H9 (cell line): Measurements from ENCODE around the gene ZNRF3. TPM values are rescaled to one million over a fixed set of nuclear protein-coding genes. Genes with fewer than 3 reads are reported as not detected.

Source experiments
- DNase-seq: peaks from one replicate; pipeline ENCODE4 v3.0.0-alpha.2; 2017
- H2AFZ ChIP-seq: one replicate; pipeline ENCODE4 v1.6.1; 2013; ENCODE audit warnings: mild to moderate bottlenecking, low read length, control low read depth, moderate library complexity
- H2AK5ac ChIP-seq: 2 replicates; pipeline ENCODE4 v1.6.1; 2013; ENCODE audit warnings: low read length, control low read depth, mixed read lengths; ENCODE audit not compliant: insufficient read length
- H2BK120ac ChIP-seq: one replicate; pipeline ENCODE4 v1.6.1; 2013; ENCODE audit warnings: low read depth, mild to moderate bottlenecking, low read length, control low read depth, inconsistent platforms; ENCODE audit not compliant: poor library complexity, severe bottlenecking
- H2BK12ac ChIP-seq: 2 replicates; pipeline ENCODE4 v1.6.1; 2013; ENCODE audit warnings: low read length, control low read depth, mixed read lengths, low read depth; ENCODE audit not compliant: insufficient read length
- H2BK15ac ChIP-seq: 2 replicates; pipeline ENCODE4 v1.6.1; 2013; ENCODE audit warnings: low read depth, low read length, control low read depth
- H2BK20ac ChIP-seq: one replicate; pipeline ENCODE4 v1.6.1; 2013; ENCODE audit warnings: low read depth, mild to moderate bottlenecking, low read length, control low read depth, inconsistent platforms; ENCODE audit not compliant: poor library complexity, severe bottlenecking
- H2BK5ac ChIP-seq: 2 replicates; pipeline ENCODE4 v1.6.1; 2013; ENCODE audit warnings: low read length, control low read depth, mixed read lengths; ENCODE audit not compliant: insufficient read length
- H3K14ac ChIP-seq: 2 replicates; pipeline ENCODE4 v1.6.1; 2013; ENCODE audit warnings: low read length, control low read depth; ENCODE audit not compliant: insufficient read depth
- H3K18ac ChIP-seq: 2 replicates; pipeline ENCODE4 v1.6.1; 2013; ENCODE audit warnings: low read depth, mild to moderate bottlenecking, mixed read lengths, low read length, control low read depth; ENCODE audit not compliant: insufficient read length
- H3K23ac ChIP-seq: 2 replicates; pipeline ENCODE4 v1.6.1; 2013; ENCODE audit warnings: low read length, control low read depth, mixed read lengths, low read depth; ENCODE audit not compliant: insufficient read length
- H3K23me2 ChIP-seq: 2 replicates; pipeline ENCODE4 v1.6.1; 2013; ENCODE audit warnings: low read depth, mild to moderate bottlenecking, mixed read lengths, low read length, control low read depth; ENCODE audit not compliant: insufficient read length, poor library complexity, severe bottlenecking
- H3K27ac ChIP-seq: 2 replicates; pipeline ENCODE4 v1.5.1; 2013; ENCODE audit warnings: low read length, control low read depth, mixed read lengths, low read depth; ENCODE audit not compliant: insufficient read length
- H3K27me3 ChIP-seq: 2 replicates; pipeline ENCODE4 v1.6.1; 2013; ENCODE audit warnings: low read length, control low read depth, inconsistent platforms; ENCODE audit not compliant: insufficient read depth
- H3K4ac ChIP-seq: 2 replicates; pipeline ENCODE4 v1.6.1; 2013; ENCODE audit warnings: low read depth, mild to moderate bottlenecking, control low read depth, inconsistent platforms, low read length, moderate library complexity
- H3K4me1 ChIP-seq: 2 replicates; pipeline ENCODE4 v1.6.1; 2013; ENCODE audit warnings: low read length, control low read depth, inconsistent platforms; ENCODE audit not compliant: insufficient read depth
- H3K4me2 ChIP-seq: 2 replicates; pipeline ENCODE4 v1.6.1; 2013; ENCODE audit warnings: low read length, control low read depth, mixed read lengths; ENCODE audit not compliant: insufficient read length, insufficient read depth
- H3K56ac ChIP-seq: 2 replicates; pipeline ENCODE4 v1.6.1; 2013; ENCODE audit warnings: low read depth, mild to moderate bottlenecking, mixed read lengths, low read length, control low read depth; ENCODE audit not compliant: insufficient read length
- H3K79me1 ChIP-seq: 2 replicates; pipeline ENCODE4 v1.6.1; 2013; ENCODE audit warnings: low read depth, mild to moderate bottlenecking, moderate library complexity, low read length, control low read depth, inconsistent platforms; ENCODE audit not compliant: insufficient read depth, poor library complexity, severe bottlenecking
- H3K79me2 ChIP-seq: 2 replicates; pipeline ENCODE4 v1.6.1; 2013; ENCODE audit warnings: low read length, control low read depth, inconsistent platforms; ENCODE audit not compliant: insufficient read depth
- H3K9ac ChIP-seq: 2 replicates; pipeline ENCODE4 v1.6.1; 2013; ENCODE audit warnings: low read length, control low read depth, mixed read lengths; ENCODE audit not compliant: insufficient read length; ENCODE audit errors: extremely low read depth
- H3K9me3 ChIP-seq: one replicate; pipeline ENCODE4 v1.6.1; 2013; ENCODE audit warnings: low read depth, low read length, inconsistent platforms; ENCODE audit not compliant: control insufficient read depth
- H3T11ph ChIP-seq: one replicate; pipeline ENCODE4 v1.6.1; 2013; ENCODE audit warnings: mild to moderate bottlenecking, low read length, control low read depth, inconsistent platforms
- H4K20me1 ChIP-seq: one replicate; pipeline ENCODE4 v1.6.1; 2013; ENCODE audit not compliant: control insufficient read depth, insufficient read length, insufficient read depth
- H4K5ac ChIP-seq: 2 replicates; pipeline ENCODE4 v1.6.1; 2013; ENCODE audit warnings: low read depth, mild to moderate bottlenecking, mixed read lengths, low read length, control low read depth; ENCODE audit not compliant: insufficient read length
- H4K8ac ChIP-seq: replicated peaks from 2 replicates; pipeline ENCODE4 v1.6.1; 2013; ENCODE audit warnings: low read length, control low read depth, mixed read lengths, low read depth; ENCODE audit not compliant: insufficient read length
- H4K91ac ChIP-seq: 2 replicates; pipeline ENCODE4 v1.6.1; 2013; ENCODE audit warnings: low read depth, mild to moderate bottlenecking, moderate library complexity, mixed read lengths, low read length, control low read depth; ENCODE audit not compliant: insufficient read length
- H3K27ac Mint-ChIP-seq, 3 experiments: 2 replicates in 2 of 3; 3 replicates in 1 of 3; pipeline ENCODE4 v1.8.0; 2020 to 2021; ENCODE audit warnings: mixed read lengths in 3 of 3, mild to moderate bottlenecking in 1 of 3, moderate library complexity in 1 of 3
- H3K27me3 Mint-ChIP-seq: 2 replicates; pipeline ENCODE4 v1.8.0; 2021; ENCODE audit warnings: low read depth, mild to moderate bottlenecking, moderate library complexity, mixed read lengths
- H3K36me3 Mint-ChIP-seq, 3 experiments: 2 replicates in 2 of 3; 3 replicates in 1 of 3; pipeline ENCODE4 v1.8.0; 2020 to 2021; ENCODE audit warnings: low read depth in 3 of 3, mixed read lengths in 3 of 3; ENCODE audit not compliant: insufficient read depth in 1 of 3
- H3K4me1 Mint-ChIP-seq, 2 experiments: 2 replicates each; pipeline ENCODE4 v1.8.0; 2020; ENCODE audit warnings: mixed read lengths in 2 of 2
- H3K4me3 Mint-ChIP-seq, 2 experiments: 2 replicates in 1 of 2; 3 replicates in 1 of 2; pipeline ENCODE4 v1.8.0; 2020 to 2021; ENCODE audit warnings: mild to moderate bottlenecking in 2 of 2, mixed read lengths in 2 of 2, moderate library complexity in 1 of 2
- H3K9me3 Mint-ChIP-seq, 2 experiments: 2 replicates in 1 of 2; 3 replicates in 1 of 2; pipeline ENCODE4 v1.8.0; 2020; ENCODE audit warnings: mild to moderate bottlenecking in 2 of 2, mixed read lengths in 2 of 2, moderate library complexity in 1 of 2
- WGBS: extraction: QIAGEN DNeasy Blood & Tissue Kit; methylation state at CpG from one replicate; pipeline ENCODE4 v1.1.7; 2013; ENCODE audit warnings: missing lambda C conversion rate, low lambda C conversion rate, mixed read lengths; ENCODE audit not compliant: insufficient read length; ENCODE audit errors: extremely low coverage; 5-methylcytosine and 5-hydroxymethylcytosine counted together
- total RNA-seq: library from RNA; stranded (reverse); gene quantifications from 2 replicates; pipeline ENCODE4 v1.2.1, GENCODE V29; 2021
- TF ChIP-seq, protein P1 (sequence below): fragments of 200-600 bp; sonication (generic); conservative IDR thresholded peaks from 3 replicates; pipeline ENCODE4 v1.8.0; 2021; ENCODE audit warnings: antibody characterized with exemption, mild to moderate bottlenecking

Gene ZNRF3
- total RNA-seq, 1 experiment from 2014 or later, result 20.6 TPM

DNA sequence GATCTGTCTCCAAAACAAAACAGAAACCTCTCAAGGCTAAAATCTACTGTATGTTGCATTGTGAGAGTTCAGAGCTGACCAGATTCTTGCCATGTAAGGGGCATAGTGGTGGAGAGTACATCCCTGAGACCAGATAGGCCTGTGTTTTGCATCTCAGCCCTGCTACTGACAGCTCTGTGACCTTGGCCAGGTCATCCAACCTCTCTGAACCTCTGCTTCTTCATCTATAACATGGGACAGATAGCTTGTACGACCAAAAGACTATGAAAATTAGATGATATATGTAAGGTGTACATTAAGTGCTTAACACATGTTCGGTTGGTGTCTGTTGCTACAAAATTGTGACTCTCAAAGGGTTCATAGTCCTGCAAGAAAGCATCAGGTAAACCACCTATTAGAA is 22.9 kb downstream of the ZNRF3 start:
- Histone ChIP-seq H3K56ac (no peak overlapping the region), H3K9ac (no peak overlapping the region), H3T11ph (no peak overlapping the region), H3K14ac (no peak overlapping the region), H2BK5ac (no peak overlapping the region), H3K9me3 (no peaks in the 10 kb centered on the region), H3K79me2 (peaks cover 45% of the 10 kb centered on the region), H4K5ac (no peak overlapping the region), H3K27ac (no peak overlapping the region), H2BK15ac (no peak overlapping the region), H2AFZ (no peak overlapping the region), H3K79me1 (peaks cover 22% of the 10 kb centered on the region), H4K8ac (no peak overlapping the region), H2AK5ac (no peak overlapping the region), H2BK120ac (no peak overlapping the region), H3K4me1 (peaks cover 11% of the 10 kb centered on the region; the same call in 1 of the 2 replicates), H3K23me2 (no peaks in the 10 kb centered on the region), H4K20me1 (no peaks in the 10 kb centered on the region), H3K4me2 (no peak overlapping the region), H3K27me3 (no peaks in the 10 kb centered on the region), H3K4ac (no peak overlapping the region), H4K91ac (no peak overlapping the region), H3K18ac (no peak overlapping the region), H3K23ac (no peak overlapping the region), H2BK20ac (no peak overlapping the region), H2BK12ac (no peak overlapping the region)
- peaks cover 0 to 2% (median 0%) of the 10 kb centered on the region in 3 experiments; a peak in 4 of 7 replicates for H3K36me3 Mint-ChIP-seq
- H3K4me3 Mint-ChIP-seq, result no peak overlapping the region
- H3K4me1 Mint-ChIP-seq, result peaks cover 47 to 48% of the 10 kb centered on the region in 2 experiments
- H3K27ac Mint-ChIP-seq, result peak overlapping the region in 1 of 3 experiments; percentile 22; a peak in 1 of 7 replicates
- no CpG with 5 or more reads among the region's 2 CpGs for WGBS
- peaks cover 0 to 1% of the 10 kb centered on the region in 2 experiments; a peak in 1 of 5 replicates for H3K9me3 Mint-ChIP-seq
- H3K27me3 Mint-ChIP-seq, result no peaks in the 10 kb centered on the region
- TF ChIP-seq, protein P1, sequence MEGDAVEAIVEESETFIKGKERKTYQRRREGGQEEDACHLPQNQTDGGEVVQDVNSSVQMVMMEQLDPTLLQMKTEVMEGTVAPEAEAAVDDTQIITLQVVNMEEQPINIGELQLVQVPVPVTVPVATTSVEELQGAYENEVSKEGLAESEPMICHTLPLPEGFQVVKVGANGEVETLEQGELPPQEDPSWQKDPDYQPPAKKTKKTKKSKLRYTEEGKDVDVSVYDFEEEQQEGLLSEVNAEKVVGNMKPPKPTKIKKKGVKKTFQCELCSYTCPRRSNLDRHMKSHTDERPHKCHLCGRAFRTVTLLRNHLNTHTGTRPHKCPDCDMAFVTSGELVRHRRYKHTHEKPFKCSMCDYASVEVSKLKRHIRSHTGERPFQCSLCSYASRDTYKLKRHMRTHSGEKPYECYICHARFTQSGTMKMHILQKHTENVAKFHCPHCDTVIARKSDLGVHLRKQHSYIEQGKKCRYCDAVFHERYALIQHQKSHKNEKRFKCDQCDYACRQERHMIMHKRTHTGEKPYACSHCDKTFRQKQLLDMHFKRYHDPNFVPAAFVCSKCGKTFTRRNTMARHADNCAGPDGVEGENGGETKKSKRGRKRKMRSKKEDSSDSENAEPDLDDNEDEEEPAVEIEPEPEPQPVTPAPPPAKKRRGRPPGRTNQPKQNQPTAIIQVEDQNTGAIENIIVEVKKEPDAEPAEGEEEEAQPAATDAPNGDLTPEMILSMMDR, result no peak
- DNase-seq, result no peak
